ENCODE measurements around the gene EPHA6.

GRCh38 chr3:97712919-97713318 lies 898.5 kb downstream of the EPHA6 start:
- TF ChIP-seq, protein P1, sequence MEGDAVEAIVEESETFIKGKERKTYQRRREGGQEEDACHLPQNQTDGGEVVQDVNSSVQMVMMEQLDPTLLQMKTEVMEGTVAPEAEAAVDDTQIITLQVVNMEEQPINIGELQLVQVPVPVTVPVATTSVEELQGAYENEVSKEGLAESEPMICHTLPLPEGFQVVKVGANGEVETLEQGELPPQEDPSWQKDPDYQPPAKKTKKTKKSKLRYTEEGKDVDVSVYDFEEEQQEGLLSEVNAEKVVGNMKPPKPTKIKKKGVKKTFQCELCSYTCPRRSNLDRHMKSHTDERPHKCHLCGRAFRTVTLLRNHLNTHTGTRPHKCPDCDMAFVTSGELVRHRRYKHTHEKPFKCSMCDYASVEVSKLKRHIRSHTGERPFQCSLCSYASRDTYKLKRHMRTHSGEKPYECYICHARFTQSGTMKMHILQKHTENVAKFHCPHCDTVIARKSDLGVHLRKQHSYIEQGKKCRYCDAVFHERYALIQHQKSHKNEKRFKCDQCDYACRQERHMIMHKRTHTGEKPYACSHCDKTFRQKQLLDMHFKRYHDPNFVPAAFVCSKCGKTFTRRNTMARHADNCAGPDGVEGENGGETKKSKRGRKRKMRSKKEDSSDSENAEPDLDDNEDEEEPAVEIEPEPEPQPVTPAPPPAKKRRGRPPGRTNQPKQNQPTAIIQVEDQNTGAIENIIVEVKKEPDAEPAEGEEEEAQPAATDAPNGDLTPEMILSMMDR (IDR thresholded peaks at IDR 0.05) = no peak
- no peak for TF ChIP-seq EP300 (IDR thresholded peaks at IDR 0.05)
